WTC11 (cell line): ENCODE measurements around the gene MLXIPL.

Experiments used
- ATF1 ChIP-seq: sonication (generic); formaldehyde crosslinking; IDR thresholded peaks from 2 replicates; pipeline ENCODE4 v1.8.1; 2023; ENCODE audit warnings: mild to moderate bottlenecking, moderate library complexity, missing genetic modification reagents
- CTCF ChIP-seq: fragments of 200-600 bp; IDR thresholded peaks from 2 replicates; pipeline ENCODE4 v1.8.0; 2022; ENCODE audit warnings: antibody characterized with exemption
- E2F1 ChIP-seq: sonication (generic); formaldehyde crosslinking; IDR thresholded peaks from 2 replicates; pipeline ENCODE4 v1.8.0; 2022; ENCODE audit warnings: mild to moderate bottlenecking, missing genetic modification reagents
- ELF4 ChIP-seq: sonication (generic); formaldehyde crosslinking; IDR thresholded peaks from 2 replicates; pipeline ENCODE4 v1.8.1; 2022; ENCODE audit warnings: low read depth, mild to moderate bottlenecking, moderate library complexity, missing genetic modification reagents
- ESRRA ChIP-seq: sonication (generic); formaldehyde crosslinking; IDR thresholded peaks from 2 replicates; pipeline ENCODE4 v1.8.1; 2022; ENCODE audit warnings: mild to moderate bottlenecking, missing genetic modification reagents, borderline replicate concordance
- FOXJ3 ChIP-seq: sonication (generic); formaldehyde crosslinking; IDR thresholded peaks from 2 replicates; pipeline ENCODE4 v1.9.0; 2021; ENCODE audit warnings: missing genetic modification reagents, mild to moderate bottlenecking, borderline replicate concordance
- FOXP4 ChIP-seq: sonication (generic); formaldehyde crosslinking; IDR thresholded peaks from 2 replicates; pipeline ENCODE4 v1.8.0; 2022; ENCODE audit warnings: mild to moderate bottlenecking, missing genetic modification reagents
- MXD4 ChIP-seq: fragments of 250-450 bp; sonication (Bioruptor Pico); IDR thresholded peaks from 2 replicates; pipeline ENCODE4 v1.8.0; 2021; ENCODE audit warnings: mild to moderate bottlenecking, moderate library complexity, borderline replicate concordance
- MYBL2 ChIP-seq: sonication (generic); formaldehyde crosslinking; IDR thresholded peaks from 2 replicates; pipeline ENCODE4 v1.8.1; 2023; ENCODE audit warnings: mild to moderate bottlenecking, moderate library complexity, missing genetic modification reagents
- RELA ChIP-seq: sonication (generic); formaldehyde crosslinking; IDR thresholded peaks from 2 replicates; pipeline ENCODE4 v1.8.1; 2022; ENCODE audit warnings: missing genetic modification reagents, mild to moderate bottlenecking, borderline replicate concordance
- ZNF423 ChIP-seq: fragments of 250-450 bp; sonication (Bioruptor Pico); IDR thresholded peaks from 2 replicates; pipeline ENCODE4 v2.1.2; 2022; ENCODE audit warnings: mild to moderate bottlenecking, moderate library complexity
- TF ChIP-seq, protein P1 (sequence below): sonication (generic); formaldehyde crosslinking; IDR thresholded peaks from 2 replicates; pipeline ENCODE4 v1.8.1; 2023; ENCODE audit warnings: mild to moderate bottlenecking, missing genetic modification reagents, moderate library complexity
- TF ChIP-seq, protein P2 (sequence below): sonication (generic); formaldehyde crosslinking; IDR thresholded peaks from 2 replicates; pipeline ENCODE4 v1.8.0; 2022; ENCODE audit warnings: mild to moderate bottlenecking, missing genetic modification reagents
- TF ChIP-seq, protein P3 (sequence below): sonication (generic); formaldehyde crosslinking; IDR thresholded peaks from 2 replicates; pipeline ENCODE4 v1.8.1; 2023; ENCODE audit warnings: mild to moderate bottlenecking, moderate library complexity, missing genetic modification reagents

DNA sequence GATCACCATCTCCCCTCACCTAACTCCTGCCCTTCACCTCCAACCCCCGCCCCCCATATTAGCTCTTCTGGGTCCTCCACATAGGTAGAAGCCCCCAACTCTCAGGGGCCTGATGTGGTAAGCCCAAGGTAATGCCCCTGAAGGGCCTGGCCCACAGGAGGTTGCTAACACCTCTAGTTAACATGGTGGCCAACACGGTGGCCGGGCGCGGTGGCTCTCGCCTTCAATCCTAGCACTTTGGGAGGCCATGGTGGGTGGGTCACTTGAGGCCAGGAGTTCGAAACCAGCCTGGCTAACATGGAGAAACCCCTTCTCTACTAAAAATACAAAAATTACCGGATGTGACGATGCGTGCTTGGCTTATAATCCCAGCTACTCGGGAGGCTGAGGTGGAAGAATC lies 954 bp upstream of the MLXIPL start:
- no peak for TF ChIP-seq CTCF
- no peak for TF ChIP-seq FOXP4 (CRISPR knock-in tag)
- TF ChIP-seq ELF4 (CRISPR knock-in tag), result no peak
- TF ChIP-seq ZNF423 (CRISPR knock-in tag), result no peak
- TF ChIP-seq MYBL2 (CRISPR knock-in tag), result no peak
- no peak for TF ChIP-seq ESRRA
- no peak for TF ChIP-seq RELA (CRISPR knock-in tag)
- TF ChIP-seq, protein P1, sequence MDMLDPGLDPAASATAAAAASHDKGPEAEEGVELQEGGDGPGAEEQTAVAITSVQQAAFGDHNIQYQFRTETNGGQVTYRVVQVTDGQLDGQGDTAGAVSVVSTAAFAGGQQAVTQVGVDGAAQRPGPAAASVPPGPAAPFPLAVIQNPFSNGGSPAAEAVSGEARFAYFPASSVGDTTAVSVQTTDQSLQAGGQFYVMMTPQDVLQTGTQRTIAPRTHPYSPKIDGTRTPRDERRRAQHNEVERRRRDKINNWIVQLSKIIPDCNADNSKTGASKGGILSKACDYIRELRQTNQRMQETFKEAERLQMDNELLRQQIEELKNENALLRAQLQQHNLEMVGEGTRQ (CRISPR knock-in tag), result no peak
- TF ChIP-seq MXD4, result no peak
- no peak for TF ChIP-seq FOXJ3 (CRISPR knock-in tag)
- TF ChIP-seq, protein P2, sequence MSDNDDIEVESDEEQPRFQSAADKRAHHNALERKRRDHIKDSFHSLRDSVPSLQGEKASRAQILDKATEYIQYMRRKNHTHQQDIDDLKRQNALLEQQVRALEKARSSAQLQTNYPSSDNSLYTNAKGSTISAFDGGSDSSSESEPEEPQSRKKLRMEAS (CRISPR knock-in tag), result no peak
- TF ChIP-seq, protein P3, sequence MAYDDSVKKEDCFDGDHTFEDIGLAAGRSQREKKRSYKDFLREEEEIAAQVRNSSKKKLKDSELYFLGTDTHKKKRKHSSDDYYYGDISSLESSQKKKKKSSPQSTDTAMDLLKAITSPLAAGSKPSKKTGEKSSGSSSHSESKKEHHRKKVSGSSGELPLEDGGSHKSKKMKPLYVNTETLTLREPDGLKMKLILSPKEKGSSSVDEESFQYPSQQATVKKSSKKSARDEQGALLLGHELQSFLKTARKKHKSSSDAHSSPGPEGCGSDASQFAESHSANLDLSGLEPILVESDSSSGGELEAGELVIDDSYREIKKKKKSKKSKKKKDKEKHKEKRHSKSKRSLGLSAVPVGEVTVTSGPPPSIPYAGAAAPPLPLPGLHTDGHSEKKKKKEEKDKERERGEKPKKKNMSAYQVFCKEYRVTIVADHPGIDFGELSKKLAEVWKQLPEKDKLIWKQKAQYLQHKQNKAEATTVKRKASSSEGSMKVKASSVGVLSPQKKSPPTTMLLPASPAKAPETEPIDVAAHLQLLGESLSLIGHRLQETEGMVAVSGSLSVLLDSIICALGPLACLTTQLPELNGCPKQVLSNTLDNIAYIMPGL (CRISPR knock-in tag), result no peak
- no peak for TF ChIP-seq E2F1 (CRISPR knock-in tag)
- no peak for TF ChIP-seq ATF1 (CRISPR knock-in tag)
